ENCODE data around the gene PSMD10.

DNA sequence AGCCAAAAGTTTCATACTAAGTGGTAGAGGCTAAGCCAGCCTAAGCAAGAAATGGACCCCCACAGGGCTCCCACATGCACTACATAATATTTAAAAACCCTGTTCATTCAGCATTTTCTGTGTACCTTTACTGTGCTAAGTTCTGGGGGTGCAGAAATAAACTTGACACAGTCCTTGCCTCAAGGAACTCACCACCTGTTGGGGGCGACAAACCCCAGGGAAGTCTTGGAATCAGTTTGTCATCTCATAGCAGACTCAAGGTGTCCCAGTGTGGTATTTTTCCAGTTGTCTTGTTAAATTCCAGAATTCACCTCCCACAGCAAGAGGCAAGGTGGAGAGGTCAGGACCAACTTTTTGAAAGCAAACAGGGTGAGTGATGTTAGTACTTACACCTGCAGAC lies 43.4 kb upstream of the PSMD10 start:
- TF ChIP-seq, protein P1, sequence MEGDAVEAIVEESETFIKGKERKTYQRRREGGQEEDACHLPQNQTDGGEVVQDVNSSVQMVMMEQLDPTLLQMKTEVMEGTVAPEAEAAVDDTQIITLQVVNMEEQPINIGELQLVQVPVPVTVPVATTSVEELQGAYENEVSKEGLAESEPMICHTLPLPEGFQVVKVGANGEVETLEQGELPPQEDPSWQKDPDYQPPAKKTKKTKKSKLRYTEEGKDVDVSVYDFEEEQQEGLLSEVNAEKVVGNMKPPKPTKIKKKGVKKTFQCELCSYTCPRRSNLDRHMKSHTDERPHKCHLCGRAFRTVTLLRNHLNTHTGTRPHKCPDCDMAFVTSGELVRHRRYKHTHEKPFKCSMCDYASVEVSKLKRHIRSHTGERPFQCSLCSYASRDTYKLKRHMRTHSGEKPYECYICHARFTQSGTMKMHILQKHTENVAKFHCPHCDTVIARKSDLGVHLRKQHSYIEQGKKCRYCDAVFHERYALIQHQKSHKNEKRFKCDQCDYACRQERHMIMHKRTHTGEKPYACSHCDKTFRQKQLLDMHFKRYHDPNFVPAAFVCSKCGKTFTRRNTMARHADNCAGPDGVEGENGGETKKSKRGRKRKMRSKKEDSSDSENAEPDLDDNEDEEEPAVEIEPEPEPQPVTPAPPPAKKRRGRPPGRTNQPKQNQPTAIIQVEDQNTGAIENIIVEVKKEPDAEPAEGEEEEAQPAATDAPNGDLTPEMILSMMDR (IDR thresholded peaks at IDR 0.05): no peak
- no peak for TF ChIP-seq POLR2A (IDR thresholded peaks at IDR 0.05)
